ENCODE data around the gene POLR3H. TPM values are rescaled to one million over a fixed set of nuclear protein-coding genes. Genes with fewer than 3 reads are reported as not detected.
A peak's percentile ranks its signal among the peaks of the same experiment; 100 is the strongest.

Gene POLR3H
- total and polyA plus RNA-seq, 10 of the 15 experiments (the other 5 are each of a cell fraction or from before 2014, with no cell fraction given) = 3.5 to 62.7 (median 24.6) TPM

- DNase-seq (ENCODE audit: low read depth, low spot score) (no peak), FAIRE-seq (no peak), ATAC-seq (no peak)
- TF ChIP-seq FOXM1 (IDR thresholded peaks at IDR 0.05; ENCODE audit: low read depth, low read length) (no peak), ZBED1 (IDR thresholded peaks at IDR 0.05; ENCODE audit: borderline replicate concordance) (no peak), POLR2A (IDR thresholded peaks at IDR 0.05; ENCODE audit: low read depth, low read length) (0 out of 2 replicates have a peak, but pooled peaks have one; percentile 11)
- CTCF ChIA-PET = interaction anchor here (0.6 to 7.3 kb wide), 3 partner anchors 11 to 119 kb away, joined by 3 to 105 read pairs (median 4); no protein-coding TSS in a partner anchor
- H3K4me1 ChIP-seq (ENCODE audit: control insufficient read depth, insufficient read depth, low read length) = no peaks in the 10 kb centered on the region
- no peak overlapping the region for H3K4me3 ChIP-seq
- H4K20me1 ChIP-seq (ENCODE audit: control insufficient read depth, insufficient read depth) = no peaks in the 10 kb centered on the region
- no peaks in the 10 kb centered on the region for H3K79me2 ChIP-seq (ENCODE audit: control insufficient read depth, insufficient read depth, low read length)
- SMC1A ChIA-PET (ENCODE audit: uncharacterized antibody, unreplicated experiment) = interaction anchor here (3.4 kb wide), 1 partner anchor 121 kb away, joined by 27 read pairs; no protein-coding TSS in a partner anchor
- no peak overlapping the region for H3K27ac ChIP-seq (ENCODE audit: control insufficient read depth, insufficient read depth)
- H2AFZ ChIP-seq (ENCODE audit: control insufficient read depth, low read depth, low read length) = no peak overlapping the region
- H3K9ac ChIP-seq (ENCODE audit: control insufficient read depth, insufficient read depth, low read length) = no peak overlapping the region
- intact Hi-C loops (cut with micrococcal nuclease; ENCODE audit: unreplicated experiment) (no loop called here), in situ Hi-C loops (cut with MboI) (no loop called here)
- no peak overlapping the region for H3K4me2 ChIP-seq (ENCODE audit: control insufficient read depth, insufficient read depth)
- WGBS (ENCODE audit: insufficient coverage, insufficient replicate concordance, low lambda C conversion rate, missing lambda C conversion rate) = 84% methylated on average over 13 of the region's 13 CpGs
- H3K36me3 ChIP-seq (ENCODE audit: control insufficient read depth in 2 of 2, insufficient read depth in 2 of 2, low read length in 1 of 2) = peaks cover 40 to 54% of the 10 kb centered on the region in 2 experiments; a peak in 3 of 4 replicates
- H3K27me3 ChIP-seq (replicated peaks in 1 of 2; ENCODE audit: control insufficient read depth in 2 of 2, insufficient read depth in 2 of 2, low read length in 1 of 2) = no peaks in the 10 kb centered on the region
- no peaks in the 10 kb centered on the region for H3K9me3 ChIP-seq (replicated peaks; ENCODE audit: control insufficient read depth, insufficient read depth, low read length)
- RAD21 ChIA-PET (ENCODE audit: unreplicated experiment) = interaction anchor here (2.4 kb wide), 1 partner anchor 120 kb away, joined by 15 read pairs; no protein-coding TSS in a partner anchor
- POLR2A ChIA-PET = interaction anchor here (0.6 kb wide), 1 partner anchor 14 kb away, joined by 3 read pairs; no protein-coding TSS in a partner anchor
- BruUV-seq (replicated peaks) = no TSS peak
These were observed 20.0 kb downstream of the POLR3H start for GRCh38 chr22:41524251-41524661.

- H4K20me1 ChIP-seq (ENCODE audit: control insufficient read depth, insufficient read depth) = no peaks in the 10 kb centered on the region
- BruUV-seq (replicated peaks) = no TSS peak
- WGBS (ENCODE audit: insufficient coverage, insufficient replicate concordance, low lambda C conversion rate, missing lambda C conversion rate) = 81% methylated on average over 21 of the region's 21 CpGs
- no peak overlapping the region for H3K9ac ChIP-seq (ENCODE audit: control insufficient read depth, insufficient read depth, low read length)
- intact Hi-C loops (cut with micrococcal nuclease; ENCODE audit: unreplicated experiment) = no loop called here
- FAIRE-seq (no peak), ATAC-seq (no peak), DNase-seq (ENCODE audit: low read depth, low spot score) (no peak)
- no peaks in the 10 kb centered on the region for H3K27me3 ChIP-seq (replicated peaks in 1 of 2; ENCODE audit: control insufficient read depth in 2 of 2, insufficient read depth in 2 of 2, low read length in 1 of 2)
- no peak overlapping the region for H2AFZ ChIP-seq (ENCODE audit: control insufficient read depth, low read depth, low read length)
- no peak overlapping the region for H3K4me2 ChIP-seq (ENCODE audit: control insufficient read depth, insufficient read depth)
- no peaks in the 10 kb centered on the region for H3K79me2 ChIP-seq (ENCODE audit: control insufficient read depth, insufficient read depth, low read length)
- in situ Hi-C loops (cut with MboI) = no loop called here
- H3K9me3 ChIP-seq (replicated peaks; ENCODE audit: control insufficient read depth, insufficient read depth, low read length) = no peaks in the 10 kb centered on the region
- ChIA-PET CTCF (interaction anchor here (0.9 to 7.3 kb wide), 2 partner anchors 9 to 119 kb away, joined by 3 to 105 read pairs; no protein-coding TSS in a partner anchor), POLR2A (interaction anchor here (0.6 kb wide), 1 partner anchor 14 kb away, joined by 3 read pairs; no protein-coding TSS in a partner anchor), SMC1A (ENCODE audit: uncharacterized antibody, unreplicated experiment) (interaction anchor here (3.4 kb wide), 1 partner anchor 121 kb away, joined by 27 read pairs; no protein-coding TSS in a partner anchor), RAD21 (ENCODE audit: unreplicated experiment) (interaction anchor here (2.4 kb wide), 1 partner anchor 120 kb away, joined by 15 read pairs; no protein-coding TSS in a partner anchor)
- H3K4me3 ChIP-seq = no peak overlapping the region
- H3K36me3 ChIP-seq (ENCODE audit: control insufficient read depth in 2 of 2, insufficient read depth in 2 of 2, low read length in 1 of 2) = peaks cover 37 to 54% of the 10 kb centered on the region in 2 experiments; a peak in 3 of 4 replicates
- TF ChIP-seq POLR2A (IDR thresholded peaks at IDR 0.05; ENCODE audit: low read depth, low read length) = peak; percentile 63
- TF ChIP-seq KLF5 (IDR thresholded peaks at IDR 0.05; ENCODE audit: partially characterized antibody) = no peak
- peak; percentile 20 for TF ChIP-seq POLR2AphosphoS2 (IDR thresholded peaks at IDR 0.05; ENCODE audit: low read depth, low read length)
- no peaks in the 10 kb centered on the region for H3K4me1 ChIP-seq (ENCODE audit: control insufficient read depth, insufficient read depth, low read length)
- H3K27ac ChIP-seq (ENCODE audit: control insufficient read depth, insufficient read depth) = no peak overlapping the region
These were observed 20.6 kb downstream of the POLR3H start for GRCh38 chr22:41523464-41524221.

Data from GM12878 (cell line).